Activated CD8-positive, alpha-beta memory T cell treated with anti-CD3 and anti-CD28 coated beads, Interleukin-2, amount 50 U/mL, for 48 hours (primary cell): Measurements from ENCODE around the gene FPGS.

Experiments used
- DNase-seq: peaks from one replicate; pipeline ENCODE4 v3.0.0-alpha.2; 2020

The FPGS gene

GRCh38 chr9:127862075-127863011 lies 59.7 kb downstream of the FPGS start:
- DNase-seq: peak; percentile 63

GRCh38 chr9:127863191-127863621 lies 60.5 kb downstream of the FPGS start:
- no peak for DNase-seq
